ENCODE data around the gene DNAH2. TPM values are rescaled to one million over a fixed set of nuclear protein-coding genes. Genes with fewer than 3 reads are reported as not detected.

The DNAH2 gene
- total and polyA plus RNA-seq, 2 of the 13 experiments (the other 11 are each of a cell fraction or from before 2014, with no cell fraction given) = not detected

GRCh38 chr17:7830616-7831015 is 113.1 kb downstream of the DNAH2 start:
- Histone ChIP-seq H3K36me3 (replicated peaks in 1 of 2; ENCODE audit: control insufficient read depth in 1 of 2, insufficient read depth in 2 of 2, low read length in 2 of 2) (no peaks in the 10 kb centered on the region), H2AFZ (ENCODE audit: low read length) (no peak overlapping the region), H3K27ac (ENCODE audit: extremely low read length, insufficient read depth, low read length) (no peak overlapping the region), H3K9ac (ENCODE audit: insufficient read depth, low read depth, low read length) (no peak overlapping the region), H3K9me3 (ENCODE audit: low read length) (no peaks in the 10 kb centered on the region), H3K4me2 (ENCODE audit: low read depth, low read length) (no peak overlapping the region), H4K20me1 (ENCODE audit: insufficient read depth, low read length) (no peaks in the 10 kb centered on the region), H3K27me3 (ENCODE audit: control insufficient read depth in 1 of 2, insufficient read depth in 2 of 2, low read length in 2 of 2) (peaks cover 6 to 34% of the 10 kb centered on the region in 2 experiments; a peak in 4 of 5 replicates), H3K79me2 (ENCODE audit: insufficient read depth, low read length) (no peaks in the 10 kb centered on the region), H3K4me1 (ENCODE audit: insufficient read depth, low read length) (peaks cover 31% of the 10 kb centered on the region), H3K4me3 (replicated peaks in 1 of 3; ENCODE audit: insufficient read depth in 1 of 3, low read depth in 2 of 3, low read length in 3 of 3) (no peak overlapping the region)
- intact Hi-C loops (cut with micrococcal nuclease; ENCODE audit: unreplicated experiment) = loop anchor here (5.0 kb wide), 1 partner anchor 83 kb away; no protein-coding TSS in a partner anchor
- 0% methylated on average over 2 of the region's 8 CpGs for WGBS (ENCODE audit: low lambda C conversion rate)
- TF ChIP-seq ZNF326 (CRISPR knock-in tag; IDR thresholded peaks at IDR 0.05; ENCODE audit: borderline replicate concordance) = no peak
- no peak for FAIRE-seq
- BruUV-seq (replicated peaks) = no TSS peak
- ChIA-PET POLR2A (interaction anchor here (8.2 kb wide), 1 partner anchor 13 kb away, joined by 159 read pairs; no protein-coding TSS in a partner anchor), CTCF (ENCODE audit: low intra/inter-chr PET ratio, low total read pairs) (no interaction called here)
- ATAC-seq = no peak
- no peak for DNase-seq (ENCODE audit: low spot score)
- in situ Hi-C loops (cut with HindIII; ENCODE audit: extremely low pct_ligation_motif_present, low pct_unique_long_range_greater_than_20kb) = no loop called here

GRCh38 chr17:7831233-7831632 is 113.7 kb downstream of the DNAH2 start:
- DNase-seq (ENCODE audit: low spot score) (no peak), ATAC-seq (no peak), FAIRE-seq (no peak)
- ChIA-PET POLR2A (interaction anchor here (8.2 kb wide), 1 partner anchor 12 kb away, joined by 159 read pairs; no protein-coding TSS in a partner anchor), CTCF (ENCODE audit: low intra/inter-chr PET ratio, low total read pairs) (no interaction called here)
- peaks cover 31% of the 10 kb centered on the region for H3K4me1 ChIP-seq (ENCODE audit: insufficient read depth, low read length)
- H3K4me3 ChIP-seq (replicated peaks in 1 of 3; ENCODE audit: insufficient read depth in 1 of 3, low read depth in 2 of 3, low read length in 3 of 3) = no peak overlapping the region
- H3K36me3 ChIP-seq (replicated peaks in 1 of 2; ENCODE audit: control insufficient read depth in 1 of 2, insufficient read depth in 2 of 2, low read length in 2 of 2) = no peaks in the 10 kb centered on the region
- no peaks in the 10 kb centered on the region for H4K20me1 ChIP-seq (ENCODE audit: insufficient read depth, low read length)
- no peak overlapping the region for H3K4me2 ChIP-seq (ENCODE audit: low read depth, low read length)
- intact Hi-C loops (cut with micrococcal nuclease; ENCODE audit: unreplicated experiment) (loop anchor here (5.0 kb wide), 1 partner anchor 84 kb away; no protein-coding TSS in a partner anchor), in situ Hi-C loops (cut with HindIII; ENCODE audit: extremely low pct_ligation_motif_present, low pct_unique_long_range_greater_than_20kb) (no loop called here)
- H2AFZ ChIP-seq (ENCODE audit: low read length) = no peak overlapping the region
- no peak overlapping the region for H3K9ac ChIP-seq (ENCODE audit: insufficient read depth, low read depth, low read length)
- WGBS (ENCODE audit: low lambda C conversion rate) = 31% methylated on average over 6 of the region's 7 CpGs
- peaks cover 6 to 31% of the 10 kb centered on the region in 2 experiments; a peak in 4 of 5 replicates for H3K27me3 ChIP-seq (ENCODE audit: control insufficient read depth in 1 of 2, insufficient read depth in 2 of 2, low read length in 2 of 2)
- no TSS peak for BruUV-seq (replicated peaks)
- H3K79me2 ChIP-seq (ENCODE audit: insufficient read depth, low read length) = no peaks in the 10 kb centered on the region
- no peak overlapping the region for H3K27ac ChIP-seq (ENCODE audit: extremely low read length, insufficient read depth, low read length)
- no peaks in the 10 kb centered on the region for H3K9me3 ChIP-seq (ENCODE audit: low read length)
- TF ChIP-seq TEAD2 (CRISPR knock-in tag; IDR thresholded peaks at IDR 0.05) = no peak
- TF ChIP-seq ZBTB38 (CRISPR knock-in tag; IDR thresholded peaks at IDR 0.05) = no peak
- no peak for TF ChIP-seq IRF9 (CRISPR knock-in tag; IDR thresholded peaks at IDR 0.05; ENCODE audit: borderline replicate concordance)
- TF ChIP-seq MYPOP (CRISPR knock-in tag; IDR thresholded peaks at IDR 0.05) = no peak
- TF ChIP-seq ZNF788 (CRISPR knock-in tag; IDR thresholded peaks at IDR 0.05; ENCODE audit: borderline replicate concordance) = no peak
- no peak for TF ChIP-seq MAX (IDR thresholded peaks at IDR 0.05)
- TF ChIP-seq MYC (CRISPR knock-in tag; IDR thresholded peaks at IDR 0.05; ENCODE audit: borderline replicate concordance) = no peak
- TF ChIP-seq ZNF883 (CRISPR knock-in tag; IDR thresholded peaks at IDR 0.05; ENCODE audit: not compliant biosample characterization) = no peak
- TF ChIP-seq HNRNPUL1 (IDR thresholded peaks at IDR 0.05; ENCODE audit: low read depth, low read length) = no peak
- no peak for TF ChIP-seq ZNF790 (CRISPR knock-in tag; IDR thresholded peaks at IDR 0.05; ENCODE audit: borderline replicate concordance)
- no peak for TF ChIP-seq NFE2L2 (IDR thresholded peaks at IDR 0.05; ENCODE audit: low read length)
- no peak for TF ChIP-seq ATF5 (CRISPR knock-in tag; IDR thresholded peaks at IDR 0.05; ENCODE audit: low read depth)
- TF ChIP-seq ZNF354B (CRISPR knock-in tag; IDR thresholded peaks at IDR 0.05) = no peak
- no peak for TF ChIP-seq IKZF4 (CRISPR knock-in tag; IDR thresholded peaks at IDR 0.05; ENCODE audit: borderline replicate concordance, low read depth, not compliant biosample characterization)
